WTC11 (cell line): ENCODE results near the gene LPAR4. TPM values are rescaled to one million over a fixed set of nuclear protein-coding genes. Genes with fewer than 3 reads are reported as not detected.

ENCODE experiments used
- ATAC-seq: fragments of 200-7000 bp; cut with Tn5 transposase; 2 replicates; pipeline ENCODE4 v1.10.0; 2021; ENCODE audit warnings: mild to moderate bottlenecking, moderate library complexity
- CTCF ChIA-PET: fragments of 300-600 bp; sonication (Branson Sonifier 250); formaldehyde crosslinking; loops from one replicate; lab custom pipeline; 2021; ENCODE audit warnings: antibody characterized with exemption; lab: Charles Lee
- POLR2A ChIA-PET: fragments of 350-600 bp; sonication (Branson Sonifier 250); formaldehyde crosslinking; loops from one replicate; lab custom pipeline; 2021; ENCODE audit warnings: antibody characterized with exemption; lab: Charles Lee
- DNase-seq: peaks from one replicate; pipeline ENCODE4 v3.0.0; 2021; ENCODE audit warnings: low spot score
- H3K27ac Mint-ChIP-seq: 2 replicates; pipeline ENCODE4 v1.8.0; 2021; ENCODE audit warnings: mixed read lengths
- H3K27me3 Mint-ChIP-seq: 2 replicates; pipeline ENCODE4 v1.8.0; 2021; ENCODE audit warnings: low read depth, mild to moderate bottlenecking, moderate library complexity, mixed read lengths
- H3K36me3 Mint-ChIP-seq: 2 replicates; pipeline ENCODE4 v1.8.0; 2021; ENCODE audit warnings: mixed read lengths
- H3K4me1 Mint-ChIP-seq: 2 replicates; pipeline ENCODE4 v1.8.0; 2022; ENCODE audit warnings: mixed read lengths
- H3K4me3 Mint-ChIP-seq: 2 replicates; pipeline ENCODE4 v1.8.0; 2021; ENCODE audit warnings: mild to moderate bottlenecking, moderate library complexity, mixed read lengths
- H3K9me3 Mint-ChIP-seq: 2 replicates; pipeline ENCODE4 v1.8.0; 2021; ENCODE audit warnings: mixed read lengths
- CREM ChIP-seq: sonication (generic); formaldehyde crosslinking; IDR thresholded peaks from 2 replicates; pipeline ENCODE4 v1.8.1; 2022; ENCODE audit warnings: mild to moderate bottlenecking, missing genetic modification reagents, moderate library complexity
- ESRRA ChIP-seq: sonication (generic); formaldehyde crosslinking; IDR thresholded peaks from 2 replicates; pipeline ENCODE4 v1.8.1; 2022; ENCODE audit warnings: mild to moderate bottlenecking, missing genetic modification reagents, borderline replicate concordance
- MYBL2 ChIP-seq: sonication (generic); formaldehyde crosslinking; IDR thresholded peaks from 2 replicates; pipeline ENCODE4 v1.8.1; 2023; ENCODE audit warnings: mild to moderate bottlenecking, moderate library complexity, missing genetic modification reagents
- NR2C2 ChIP-seq: sonication (generic); formaldehyde crosslinking; IDR thresholded peaks from 2 replicates; pipeline ENCODE4 v1.8.0; 2022; ENCODE audit warnings: mild to moderate bottlenecking, missing genetic modification reagents
- OVOL2 ChIP-seq: fragments of 250-450 bp; sonication (Bioruptor Pico); IDR thresholded peaks from 2 replicates; pipeline ENCODE4 v1.9.0; 2021; ENCODE audit warnings: mild to moderate bottlenecking, borderline replicate concordance
- PRRX2 ChIP-seq: fragments of 250-450 bp; sonication (Bioruptor Pico); IDR thresholded peaks from 2 replicates; pipeline ENCODE4 v1.8.0; 2021; ENCODE audit warnings: mild to moderate bottlenecking
- RORB ChIP-seq: fragments of 250-450 bp; sonication (Bioruptor Pico); IDR thresholded peaks from 2 replicates; pipeline ENCODE4 v1.9.0; 2021; ENCODE audit warnings: mild to moderate bottlenecking
- SOX15 ChIP-seq: fragments of 250-450 bp; sonication (Bioruptor Pico); IDR thresholded peaks from 2 replicates; pipeline ENCODE4 v1.9.0; 2021; ENCODE audit warnings: mild to moderate bottlenecking
- TEAD1 ChIP-seq: sonication (generic); formaldehyde crosslinking; IDR thresholded peaks from 2 replicates; pipeline ENCODE4 v1.8.0; 2022; ENCODE audit warnings: mild to moderate bottlenecking, missing genetic modification reagents
- ZNF423 ChIP-seq: fragments of 250-450 bp; sonication (Bioruptor Pico); IDR thresholded peaks from 2 replicates; pipeline ENCODE4 v2.1.2; 2022; ENCODE audit warnings: mild to moderate bottlenecking, moderate library complexity
- total RNA-seq: library from RNA; stranded (reverse); gene quantifications from 3 replicates; pipeline ENCODE4 v1.2.3, GENCODE V29; 2021
- TF ChIP-seq, protein P1 (sequence below): sonication (generic); formaldehyde crosslinking; IDR thresholded peaks from 2 replicates; pipeline ENCODE4 v1.8.1; 2023; ENCODE audit warnings: mild to moderate bottlenecking, missing genetic modification reagents, borderline replicate concordance
- TF ChIP-seq, protein P2 (sequence below): sonication (generic); formaldehyde crosslinking; conservative IDR thresholded peaks from 2 replicates; pipeline ENCODE4 v1.8.1; 2022; ENCODE audit warnings: mild to moderate bottlenecking, missing genetic modification reagents
- TF ChIP-seq, protein P3 (sequence below): sonication (generic); formaldehyde crosslinking; IDR thresholded peaks from 2 replicates; pipeline ENCODE4 v1.8.1; 2022; ENCODE audit warnings: low read depth, missing genetic modification reagents, borderline replicate concordance
- TF ChIP-seq, protein P4 (sequence below): fragments of 250-450 bp; sonication (Bioruptor Pico); IDR thresholded peaks from 2 replicates; pipeline ENCODE4 v1.8.0; 2021; ENCODE audit warnings: mild to moderate bottlenecking
- TF ChIP-seq, protein P5 (sequence below): sonication (generic); formaldehyde crosslinking; IDR thresholded peaks from 2 replicates; pipeline ENCODE4 v1.8.1; 2022; ENCODE audit warnings: mild to moderate bottlenecking, missing genetic modification reagents, moderate library complexity, borderline replicate concordance
- TF ChIP-seq, protein P6 (sequence below): sonication (generic); formaldehyde crosslinking; IDR thresholded peaks from 2 replicates; pipeline ENCODE4 v1.8.1; 2023; ENCODE audit warnings: mild to moderate bottlenecking, missing genetic modification reagents, moderate library complexity

LPAR4 gene
- total RNA-seq, 1 experiment from 2014 or later: 7.8 TPM

DNA sequence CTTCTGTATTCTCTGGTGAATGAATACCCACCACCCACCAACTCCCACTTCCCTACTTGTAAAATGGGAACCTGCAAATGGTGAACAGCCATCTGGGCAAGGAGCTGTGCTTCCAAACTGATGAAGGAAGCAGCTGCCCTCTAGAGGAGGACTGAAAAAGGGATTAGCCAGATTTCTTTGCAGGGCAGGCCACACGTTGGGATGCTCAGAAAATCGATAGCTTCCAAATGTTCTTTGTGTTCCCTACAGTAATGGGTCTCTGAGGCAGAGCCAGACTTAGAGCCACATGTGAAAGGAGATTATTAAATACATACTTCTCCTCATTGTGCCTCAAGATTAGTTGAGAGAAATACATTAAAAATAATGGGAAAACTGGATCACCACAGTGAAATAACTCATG, 39.3 kb upstream of the LPAR4 start (continued):
- TF ChIP-seq, protein P1, sequence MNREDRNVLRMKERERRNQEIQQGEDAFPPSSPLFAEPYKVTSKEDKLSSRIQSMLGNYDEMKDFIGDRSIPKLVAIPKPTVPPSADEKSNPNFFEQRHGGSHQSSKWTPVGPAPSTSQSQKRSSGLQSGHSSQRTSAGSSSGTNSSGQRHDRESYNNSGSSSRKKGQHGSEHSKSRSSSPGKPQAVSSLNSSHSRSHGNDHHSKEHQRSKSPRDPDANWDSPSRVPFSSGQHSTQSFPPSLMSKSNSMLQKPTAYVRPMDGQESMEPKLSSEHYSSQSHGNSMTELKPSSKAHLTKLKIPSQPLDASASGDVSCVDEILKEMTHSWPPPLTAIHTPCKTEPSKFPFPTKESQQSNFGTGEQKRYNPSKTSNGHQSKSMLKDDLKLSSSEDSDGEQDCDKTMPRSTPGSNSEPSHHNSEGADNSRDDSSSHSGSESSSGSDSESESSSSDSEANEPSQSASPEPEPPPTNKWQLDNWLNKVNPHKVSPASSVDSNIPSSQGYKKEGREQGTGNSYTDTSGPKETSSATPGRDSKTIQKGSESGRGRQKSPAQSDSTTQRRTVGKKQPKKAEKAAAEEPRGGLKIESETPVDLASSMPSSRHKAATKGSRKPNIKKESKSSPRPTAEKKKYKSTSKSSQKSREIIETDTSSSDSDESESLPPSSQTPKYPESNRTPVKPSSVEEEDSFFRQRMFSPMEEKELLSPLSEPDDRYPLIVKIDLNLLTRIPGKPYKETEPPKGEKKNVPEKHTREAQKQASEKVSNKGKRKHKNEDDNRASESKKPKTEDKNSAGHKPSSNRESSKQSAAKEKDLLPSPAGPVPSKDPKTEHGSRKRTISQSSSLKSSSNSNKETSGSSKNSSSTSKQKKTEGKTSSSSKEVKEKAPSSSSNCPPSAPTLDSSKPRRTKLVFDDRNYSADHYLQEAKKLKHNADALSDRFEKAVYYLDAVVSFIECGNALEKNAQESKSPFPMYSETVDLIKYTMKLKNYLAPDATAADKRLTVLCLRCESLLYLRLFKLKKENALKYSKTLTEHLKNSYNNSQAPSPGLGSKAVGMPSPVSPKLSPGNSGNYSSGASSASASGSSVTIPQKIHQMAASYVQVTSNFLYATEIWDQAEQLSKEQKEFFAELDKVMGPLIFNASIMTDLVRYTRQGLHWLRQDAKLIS (CRISPR knock-in tag): no peak

DNA sequence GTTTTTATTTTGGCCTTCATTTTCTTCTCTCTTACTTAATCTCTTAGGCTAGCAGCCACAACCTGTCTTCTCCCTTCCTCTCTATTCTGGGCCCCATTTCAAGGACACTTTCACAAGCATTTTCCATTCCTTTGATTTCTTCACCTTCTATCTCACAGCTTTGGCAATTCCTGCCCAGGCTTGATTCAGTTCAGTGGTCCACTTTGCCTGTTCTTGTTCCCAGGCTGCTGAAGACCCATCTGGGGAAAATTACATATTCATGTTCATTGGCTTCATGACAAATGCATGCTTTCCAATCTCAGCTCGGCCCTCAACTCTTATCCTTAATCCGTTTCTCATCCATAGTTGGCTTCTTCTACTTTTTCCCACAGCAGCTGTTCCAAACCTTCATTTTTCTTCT, 38.7 kb upstream of the LPAR4 start:
- 0 out of 2 replicates have a peak, but pooled peaks cover 3% of the 10 kb centered on the region for H3K4me1 Mint-ChIP-seq
- DNase-seq (no peak), ATAC-seq (no peak)
- H3K36me3 Mint-ChIP-seq: no peaks in the 10 kb centered on the region
- no peak for TF ChIP-seq ZNF423 (CRISPR knock-in tag)
- ChIA-PET POLR2A (no interaction called here), CTCF (interaction anchor here (0.6 to 1.4 kb wide), 7 partner anchors 15 to 110 kb away, joined by 3 to 7 read pairs (median 3); partner anchors contain the start of gene LPAR4)
- no peak overlapping the region for H3K4me3 Mint-ChIP-seq
- no peaks in the 10 kb centered on the region for H3K9me3 Mint-ChIP-seq
- no peak overlapping the region for H3K27ac Mint-ChIP-seq
- H3K27me3 Mint-ChIP-seq: no peaks in the 10 kb centered on the region

DNA sequence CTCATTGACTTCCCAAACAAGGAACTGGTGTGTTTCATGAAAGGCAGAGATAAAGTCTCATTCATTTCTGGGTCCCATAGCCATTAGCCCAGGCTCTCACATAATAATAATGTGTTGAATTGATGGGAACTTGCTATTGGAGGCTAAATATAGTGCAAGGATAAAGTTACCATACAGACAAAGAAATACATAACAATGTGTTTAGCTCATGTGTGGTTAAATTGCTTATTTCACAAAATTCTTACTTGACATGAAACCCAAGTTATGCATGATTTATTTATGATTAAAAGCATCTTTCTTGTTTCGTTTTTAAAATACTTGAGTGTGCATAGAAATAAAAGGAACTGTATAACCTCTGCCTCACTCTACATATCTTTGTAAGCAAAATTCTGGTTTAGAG, 37.3 kb upstream of the LPAR4 start:
- ATAC-seq (no peak), DNase-seq (no peak)
- H3K4me3 Mint-ChIP-seq: no peak overlapping the region
- TF ChIP-seq RORB (no peak), OVOL2 (CRISPR knock-in tag) (no peak)
- no peak overlapping the region for H3K27ac Mint-ChIP-seq
- no peaks in the 10 kb centered on the region for H3K9me3 Mint-ChIP-seq
- H3K36me3 Mint-ChIP-seq: no peaks in the 10 kb centered on the region
- POLR2A ChIA-PET: no interaction called here
- H3K27me3 Mint-ChIP-seq: no peaks in the 10 kb centered on the region
- CTCF ChIA-PET: no interaction called here
- 0 out of 2 replicates have a peak, but pooled peaks cover 3% of the 10 kb centered on the region for H3K4me1 Mint-ChIP-seq

DNA sequence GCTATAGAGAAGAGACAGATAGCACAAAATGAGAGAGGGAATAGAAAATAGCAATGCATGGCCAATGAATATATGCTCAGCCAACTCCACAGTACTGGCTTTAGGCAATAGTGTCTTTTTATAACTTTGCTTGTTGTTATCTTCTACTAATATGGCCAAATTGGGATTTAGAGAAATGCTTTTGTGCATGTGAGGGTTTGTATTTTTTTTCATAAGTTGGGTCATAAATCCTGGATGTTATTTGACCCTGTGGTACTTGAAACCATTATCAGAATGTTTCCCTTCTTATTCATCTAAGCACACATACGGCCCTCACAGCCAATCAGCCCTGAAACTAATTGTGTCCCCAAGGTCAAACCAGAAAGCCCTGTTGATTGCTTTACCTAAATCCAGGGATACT, 35.2 kb upstream of the LPAR4 start:
- no peaks in the 10 kb centered on the region for H3K36me3 Mint-ChIP-seq
- DNase-seq (no peak), ATAC-seq (no peak)
- no peak overlapping the region for H3K4me3 Mint-ChIP-seq
- TF ChIP-seq, protein P2, sequence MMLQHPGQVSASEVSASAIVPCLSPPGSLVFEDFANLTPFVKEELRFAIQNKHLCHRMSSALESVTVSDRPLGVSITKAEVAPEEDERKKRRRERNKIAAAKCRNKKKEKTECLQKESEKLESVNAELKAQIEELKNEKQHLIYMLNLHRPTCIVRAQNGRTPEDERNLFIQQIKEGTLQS (CRISPR knock-in tag): no peak
- ChIA-PET CTCF (no interaction called here), POLR2A (no interaction called here)
- no peaks in the 10 kb centered on the region for H3K9me3 Mint-ChIP-seq
- no peak overlapping the region for H3K27ac Mint-ChIP-seq
- no peaks in the 10 kb centered on the region for H3K27me3 Mint-ChIP-seq
- H3K4me1 Mint-ChIP-seq: 0 out of 2 replicates have a peak, but pooled peaks cover 3% of the 10 kb centered on the region

DNA sequence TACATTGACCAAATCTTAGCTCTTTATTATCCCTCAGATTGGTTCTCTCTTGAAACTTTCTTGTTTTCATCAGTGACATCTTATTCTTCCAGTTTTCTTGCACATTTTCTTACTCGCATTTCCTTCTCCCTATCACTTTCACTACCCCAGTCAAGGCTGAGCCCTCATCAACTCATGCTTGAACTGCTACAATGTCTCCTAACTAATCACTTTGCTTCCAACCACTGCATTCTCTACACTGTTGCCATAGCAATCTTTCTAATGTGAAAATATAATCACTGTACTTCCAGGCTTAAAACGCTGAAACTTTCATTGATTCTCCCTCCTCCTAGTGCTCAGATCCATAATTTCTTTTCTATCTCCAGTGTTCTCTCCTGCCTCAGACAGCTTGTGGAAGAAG, 22.2 kb upstream of the LPAR4 start:
- Mint-ChIP-seq H3K27ac (no peak overlapping the region), H3K36me3 (no peaks in the 10 kb centered on the region), H3K9me3 (peaks cover 8% of the 10 kb centered on the region), H3K4me3 (no peak overlapping the region)
- DNase-seq: no peak
- TF ChIP-seq, protein P3, sequence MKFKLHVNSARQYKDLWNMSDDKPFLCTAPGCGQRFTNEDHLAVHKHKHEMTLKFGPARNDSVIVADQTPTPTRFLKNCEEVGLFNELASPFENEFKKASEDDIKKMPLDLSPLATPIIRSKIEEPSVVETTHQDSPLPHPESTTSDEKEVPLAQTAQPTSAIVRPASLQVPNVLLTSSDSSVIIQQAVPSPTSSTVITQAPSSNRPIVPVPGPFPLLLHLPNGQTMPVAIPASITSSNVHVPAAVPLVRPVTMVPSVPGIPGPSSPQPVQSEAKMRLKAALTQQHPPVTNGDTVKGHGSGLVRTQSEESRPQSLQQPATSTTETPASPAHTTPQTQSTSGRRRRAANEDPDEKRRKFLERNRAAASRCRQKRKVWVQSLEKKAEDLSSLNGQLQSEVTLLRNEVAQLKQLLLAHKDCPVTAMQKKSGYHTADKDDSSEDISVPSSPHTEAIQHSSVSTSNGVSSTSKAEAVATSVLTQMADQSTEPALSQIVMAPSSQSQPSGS (CRISPR knock-in tag): no peak
- TF ChIP-seq ESRRA (CRISPR knock-in tag) (no peak), CREM (CRISPR knock-in tag) (no peak), NR2C2 (no peak), PRRX2 (CRISPR knock-in tag) (no peak), RORB (no peak), MYBL2 (CRISPR knock-in tag) (no peak), SOX15 (no peak), TEAD1 (CRISPR knock-in tag) (no peak)
- TF ChIP-seq, protein P4, sequence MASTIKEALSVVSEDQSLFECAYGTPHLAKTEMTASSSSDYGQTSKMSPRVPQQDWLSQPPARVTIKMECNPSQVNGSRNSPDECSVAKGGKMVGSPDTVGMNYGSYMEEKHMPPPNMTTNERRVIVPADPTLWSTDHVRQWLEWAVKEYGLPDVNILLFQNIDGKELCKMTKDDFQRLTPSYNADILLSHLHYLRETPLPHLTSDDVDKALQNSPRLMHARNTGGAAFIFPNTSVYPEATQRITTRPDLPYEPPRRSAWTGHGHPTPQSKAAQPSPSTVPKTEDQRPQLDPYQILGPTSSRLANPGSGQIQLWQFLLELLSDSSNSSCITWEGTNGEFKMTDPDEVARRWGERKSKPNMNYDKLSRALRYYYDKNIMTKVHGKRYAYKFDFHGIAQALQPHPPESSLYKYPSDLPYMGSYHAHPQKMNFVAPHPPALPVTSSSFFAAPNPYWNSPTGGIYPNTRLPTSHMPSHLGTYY (CRISPR knock-in tag): no peak
- TF ChIP-seq, protein P5, sequence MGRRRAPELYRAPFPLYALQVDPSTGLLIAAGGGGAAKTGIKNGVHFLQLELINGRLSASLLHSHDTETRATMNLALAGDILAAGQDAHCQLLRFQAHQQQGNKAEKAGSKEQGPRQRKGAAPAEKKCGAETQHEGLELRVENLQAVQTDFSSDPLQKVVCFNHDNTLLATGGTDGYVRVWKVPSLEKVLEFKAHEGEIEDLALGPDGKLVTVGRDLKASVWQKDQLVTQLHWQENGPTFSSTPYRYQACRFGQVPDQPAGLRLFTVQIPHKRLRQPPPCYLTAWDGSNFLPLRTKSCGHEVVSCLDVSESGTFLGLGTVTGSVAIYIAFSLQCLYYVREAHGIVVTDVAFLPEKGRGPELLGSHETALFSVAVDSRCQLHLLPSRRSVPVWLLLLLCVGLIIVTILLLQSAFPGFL (CRISPR knock-in tag): no peak
- TF ChIP-seq, protein P6, sequence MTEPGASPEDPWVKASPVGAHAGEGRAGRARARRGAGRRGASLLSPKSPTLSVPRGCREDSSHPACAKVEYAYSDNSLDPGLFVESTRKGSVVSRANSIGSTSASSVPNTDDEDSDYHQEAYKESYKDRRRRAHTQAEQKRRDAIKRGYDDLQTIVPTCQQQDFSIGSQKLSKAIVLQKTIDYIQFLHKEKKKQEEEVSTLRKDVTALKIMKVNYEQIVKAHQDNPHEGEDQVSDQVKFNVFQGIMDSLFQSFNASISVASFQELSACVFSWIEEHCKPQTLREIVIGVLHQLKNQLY (CRISPR knock-in tag): no peak
- TF ChIP-seq, all 79 proteins: peak for 0
- H3K4me1 Mint-ChIP-seq: no peaks in the 10 kb centered on the region
- ATAC-seq: no peak
- ChIA-PET POLR2A (no interaction called here), CTCF (no interaction called here)
- no peaks in the 10 kb centered on the region for H3K27me3 Mint-ChIP-seq
